ENCODE measurements around the gene CCDC57. TPM values are rescaled to one million over a fixed set of nuclear protein-coding genes. Genes with fewer than 3 reads are reported as not detected.

The CCDC57 gene
- total and polyA plus RNA-seq, 9 of the 15 experiments (the other 6 are each of a cell fraction or from before 2014, with no cell fraction given) = 0.83 to 36.2 (median 13.6) TPM

GRCh38 chr17:82100502-82101298 lies 111.9 kb downstream of the CCDC57 start:
- in situ Hi-C loops (cut with MboI) = no loop called here

More at GRCh38 chr17:82100502-82101298, 111.9 kb downstream of the CCDC57 start:
- Histone ChIP-seq H3K4me1 (replicated peaks in 1 of 2; ENCODE audit: control insufficient read depth in 2 of 2, insufficient read depth in 2 of 2, low read length in 2 of 2) (peaks cover 44 to 96% of the 10 kb centered on the region in 2 experiments), H2AFZ (ENCODE audit: low read depth, low read length) (no peak overlapping the region), H3K4me3 (no peak overlapping the region), H3K36me3 (ENCODE audit: control insufficient read depth, insufficient read depth, low read length) (peaks cover 21% of the 10 kb centered on the region; the same call in 2 of the 3 replicates), H3K9me1 (ENCODE audit: control insufficient read depth, insufficient read depth, low read length) (no peaks in the 10 kb centered on the region), H3K27ac (ENCODE audit: extremely low read depth, low read depth, low read length) (no peak overlapping the region), H3K9ac (ENCODE audit: insufficient read depth in 1 of 2, low read depth in 2 of 2, low read length in 2 of 2) (peak overlapping the region in 1 of 2 experiments; percentile 77; a peak in 2 of 4 replicates), H3K4me2 (ENCODE audit: insufficient read depth, low read length) (peak overlapping the region; percentile 16; the same call in 1 of the 2 replicates), H4K20me1 (replicated peaks; ENCODE audit: control insufficient read depth, insufficient read depth, low read length) (peaks cover 17% of the 10 kb centered on the region), H3K27me3 (ENCODE audit: control insufficient read depth in 2 of 2, insufficient read depth in 2 of 2, low read length in 2 of 2) (no peaks in the 10 kb centered on the region), H3K79me2 (ENCODE audit: control insufficient read depth, insufficient read depth, low read length) (peaks cover 41% of the 10 kb centered on the region), H3K9me3 (replicated peaks; ENCODE audit: control insufficient read depth, insufficient read depth, low read depth, low read length) (no peaks in the 10 kb centered on the region)
- ChIA-PET POLR2A (interaction anchor here (0.5 to 1.2 kb wide), 3 partner anchors 11 to 223 kb away, joined by 3 read pairs; partner anchors contain the start of gene DCXR), CTCF (ENCODE audit: low intra/inter-chr PET ratio) (no interaction called here)
- BruUV-seq (replicated peaks) = no TSS peak
- FAIRE-seq (no peak), DNase-seq (ENCODE audit: extremely low read depth in 1 of 4, low spot score in 3 of 4) (no peak), ATAC-seq (no peak)
- WGBS (ENCODE audit: insufficient coverage, low coverage, missing lambda C conversion rate) = 93% methylated on average over 28 of the region's 35 CpGs
- TF ChIP-seq NCOA2 (IDR thresholded peaks at IDR 0.05; ENCODE audit: partially characterized antibody in 2 of 2) (no peak), KDM5B (IDR thresholded peaks at IDR 0.05; ENCODE audit: insufficient replicate concordance, low read depth, low read length) (peak; percentile 18), MTA2 (IDR thresholded peaks at IDR 0.05; ENCODE audit: low read depth) (no peak), RREB1 (CRISPR knock-in tag; IDR thresholded peaks at IDR 0.05) (no peak), HCFC1 (IDR thresholded peaks at IDR 0.05; ENCODE audit: low read depth, low read length) (no peak), POLR2G (IDR thresholded peaks at IDR 0.05; ENCODE audit: low read depth, low read length) (peak; percentile 66), SIRT6 (IDR thresholded peaks at IDR 0.05; ENCODE audit: low read depth, low read length) (no peak)
- TF ChIP-seq, protein P1, sequence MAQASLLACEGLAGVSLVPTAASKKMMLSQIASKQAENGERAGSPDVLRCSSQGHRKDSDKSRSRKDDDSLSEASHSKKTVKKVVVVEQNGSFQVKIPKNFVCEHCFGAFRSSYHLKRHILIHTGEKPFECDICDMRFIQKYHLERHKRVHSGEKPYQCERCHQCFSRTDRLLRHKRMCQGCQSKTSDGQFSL (CRISPR knock-in tag; IDR thresholded peaks at IDR 0.05) = peak; percentile 19; the same call in 1 of the 2 replicates
- TF ChIP-seq, protein P1 (tag; IDR thresholded peaks at IDR 0.05) = no peak
- intact Hi-C loops (cut with micrococcal nuclease) = no loop called here
